Stimulated activated CD8-positive, alpha-beta memory T cell treated with anti-CD3 and anti-CD28 coated beads, Interleukin-12 subunit alpha, Interleukin-12 subunit beta, amount 100 ng/mL, for 24 hours (primary cell): ENCODE data around the gene GPR148.

Experiments
- DNase-seq: peaks from one replicate; pipeline ENCODE4 v3.0.0-alpha.2; 2020; ENCODE audit errors: extremely low read depth

The GPR148 gene

GRCh38 chr2:130769343-130769907 lies 40.6 kb downstream of the GPR148 start:
- DNase-seq: no peak

GRCh38 chr2:130776550-130776949 lies 47.7 kb downstream of the GPR148 start:
- no peak for DNase-seq

- DNase-seq: no peak
Measured at GRCh38 chr2:130778781-130779180, 49.9 kb downstream of the GPR148 start.
